H1 (cell line): ENCODE measurements around the gene BPIFB4. TPM values are rescaled to one million over a fixed set of nuclear protein-coding genes. Genes with fewer than 3 reads are reported as not detected.

Source experiments
- BACH1 ChIP-seq: IDR thresholded peaks from 2 replicates; pipeline ENCODE4 v1.6.1; 2012; ENCODE audit warnings: low read length, improper control_type of control experiment
- EZH2 ChIP-seq: fragments of 200-600 bp; sonication (generic); IDR thresholded peaks from 2 replicates; pipeline ENCODE4 v1.7.1; 2012; ENCODE audit warnings: low read depth, mild to moderate bottlenecking, moderate library complexity, low read length, inconsistent platforms; ENCODE audit not compliant: severe bottlenecking
- MAFK ChIP-seq: IDR thresholded peaks from 2 replicates; pipeline ENCODE4 v1.6.1; 2012; ENCODE audit warnings: low read depth, mild to moderate bottlenecking, improper control_type of control experiment, low read length
- PHF8 ChIP-seq: fragments of 200-600 bp; sonication (generic); conservative IDR thresholded peaks from 2 replicates; pipeline ENCODE4 v1.7.1; 2012; ENCODE audit warnings: low read depth, mild to moderate bottlenecking, inconsistent platforms, low read length, moderate library complexity
- SAP30 ChIP-seq: fragments of 300-600 bp; sonication (generic); IDR thresholded peaks from 2 replicates; pipeline ENCODE4 v1.7.1; 2012; ENCODE audit warnings: low read length, moderate library complexity, mild to moderate bottlenecking, inconsistent platforms; ENCODE audit not compliant: insufficient read depth, insufficient replicate concordance
- TAF1 ChIP-seq: IDR thresholded peaks from 2 replicates; pipeline ENCODE4 v1.6.1; 2011; ENCODE audit warnings: mild to moderate bottlenecking, low read depth, low read length
- polyA plus RNA-seq, 7 experiments: library from polyadenylated mRNA; depleted of rRNA in 3 of 7; stranded (reverse) in 5 of 7; unstranded in 2 of 7; fragments of >200 nt in 5 of 7; fragments of 200-250 nt in 2 of 7; gene quantifications; 1 replicate in 5 of 7; 2 replicates in 1 of 7; 4 replicates in 1 of 7; pipeline versions ENCODE4 v1.2.1 to v1.2.3, GENCODE V29; 2011 to 2013; ENCODE audit warnings: missing spikeins in 2 of 7, mixed read lengths in 2 of 7
- total RNA-seq: library from RNA; stranded (reverse); fragmentation: NEBNext Ultra II Directional; extraction: Animal tissue kit (Norgen Biotek cat#: 25700); gene quantifications from 2 replicates; pipeline ENCODE4 v1.2.1, GENCODE V29; 2021

The BPIFB4 gene
- total and polyA plus RNA-seq, 2 of the 8 experiments (the other 6 are each of a cell fraction or from before 2014, with no cell fraction given), result not detected

GRCh38 chr20:33042430-33042829 lies 37.0 kb upstream of the BPIFB4 start (continued):
- TF ChIP-seq BACH1 (no peak), MAFK (no peak), TAF1 (no peak), SAP30 (no peak), EZH2 (no peak), PHF8 (no peak)
